ENCODE measurements around the gene E2F1.

Gene E2F1

GRCh38 chr20:33687370-33687915, 1.3 kb upstream of the E2F1 start:
- no peak for DNase-seq

GRCh38 chr20:33686984-33687366, 790 bp upstream of the E2F1 start:
- no peak for DNase-seq

DNA sequence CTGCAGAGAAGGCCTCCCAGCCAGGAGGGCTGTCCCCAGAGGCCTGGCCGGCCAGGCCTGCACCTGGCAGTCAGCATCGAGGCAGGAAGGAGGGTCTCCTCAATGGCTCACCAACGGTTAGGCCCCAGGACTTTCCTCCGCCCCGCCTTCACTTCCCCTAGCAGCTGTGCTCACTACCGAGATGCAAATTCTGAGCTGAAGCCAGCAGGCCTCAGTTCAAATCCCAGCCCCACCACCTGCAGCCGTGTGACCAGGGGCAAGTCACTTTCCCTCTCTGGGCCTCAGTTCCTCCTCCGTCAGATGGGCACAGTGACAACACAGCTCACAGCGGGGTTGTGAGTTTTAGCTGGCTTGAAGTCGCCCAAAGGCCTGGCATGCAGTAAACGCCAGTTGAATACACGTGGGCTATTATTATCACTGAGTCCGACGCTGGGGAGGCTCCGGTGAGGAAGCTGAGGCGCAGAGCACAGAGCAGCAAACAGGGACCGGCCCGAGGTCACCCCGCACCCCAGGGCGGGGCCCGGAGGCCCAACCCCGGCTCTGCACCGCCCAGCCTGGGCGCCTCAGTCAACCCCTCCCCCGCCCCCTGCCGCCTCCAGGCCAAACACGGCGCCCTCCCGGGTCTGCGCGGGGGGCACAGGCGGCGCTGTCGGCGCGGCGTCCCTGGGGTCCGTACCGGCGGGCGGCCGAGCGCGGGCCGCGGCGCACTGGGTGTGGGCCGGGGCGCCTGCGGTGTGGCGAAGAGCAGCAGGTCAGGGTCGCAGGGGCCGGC, 671 bp downstream of the E2F1 start:
- peak; percentile 91 for DNase-seq

GRCh38 chr20:33684533-33685327, 1.5 kb downstream of the E2F1 start:
- DNase-seq, result peak; percentile 85

DNA sequence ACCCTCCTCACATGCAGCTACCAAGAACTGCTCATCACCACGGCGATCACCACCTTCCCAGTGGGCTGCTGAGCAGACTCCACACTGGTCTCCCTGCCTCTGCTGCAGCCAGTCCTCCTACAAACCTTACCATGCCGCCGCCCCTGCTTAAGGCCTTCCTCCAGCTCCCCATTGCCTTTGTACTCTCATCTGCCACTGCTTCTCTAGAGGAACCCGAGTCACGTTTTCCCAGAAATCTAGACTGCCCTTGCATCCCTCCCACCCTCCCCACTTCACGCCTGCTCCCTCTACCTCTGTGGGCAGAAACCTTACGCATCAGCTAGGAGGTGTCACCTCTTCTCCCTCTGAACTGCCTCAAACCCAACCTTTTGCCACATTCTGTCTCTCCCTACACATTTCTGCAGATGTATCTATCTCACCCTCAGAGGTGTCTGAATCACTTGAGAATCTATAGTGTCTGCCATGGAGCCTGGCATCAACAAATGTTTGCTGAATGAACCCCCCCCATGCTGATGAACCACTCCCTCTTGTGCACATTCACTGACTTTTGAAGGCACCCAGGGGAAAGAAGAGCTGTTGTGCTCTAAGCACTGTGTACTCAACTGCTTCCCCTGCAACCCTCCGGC, 4.3 kb downstream of the E2F1 start:
- DNase-seq, result no peak

- DNase-seq, result no peak
These were observed 4.9 kb downstream of the E2F1 start for GRCh38 chr20:33681288-33681687.

DNA sequence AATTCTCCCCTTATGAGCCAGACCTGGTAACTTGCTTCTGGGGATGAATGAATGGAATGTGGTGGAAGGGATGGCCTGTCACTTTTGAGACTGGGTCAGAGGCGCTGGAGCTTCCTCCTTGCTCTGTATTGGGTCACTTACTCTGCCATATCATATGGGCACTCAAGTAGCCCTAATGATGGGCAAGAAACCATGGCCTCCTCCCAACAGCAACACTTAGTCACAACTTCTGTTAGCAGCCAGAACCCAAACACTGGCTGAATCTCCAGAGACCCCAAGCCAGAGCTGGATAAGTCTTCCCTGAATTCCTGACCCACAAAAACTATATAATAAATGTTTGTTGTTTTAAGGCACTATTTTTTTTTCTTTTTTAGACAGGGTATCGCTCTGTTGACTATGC, 5.5 kb downstream of the E2F1 start:
- DNase-seq, result no peak

GRCh38 chr20:33679758-33680485, 6.3 kb downstream of the E2F1 start:
- DNase-seq, result no peak

DNA sequence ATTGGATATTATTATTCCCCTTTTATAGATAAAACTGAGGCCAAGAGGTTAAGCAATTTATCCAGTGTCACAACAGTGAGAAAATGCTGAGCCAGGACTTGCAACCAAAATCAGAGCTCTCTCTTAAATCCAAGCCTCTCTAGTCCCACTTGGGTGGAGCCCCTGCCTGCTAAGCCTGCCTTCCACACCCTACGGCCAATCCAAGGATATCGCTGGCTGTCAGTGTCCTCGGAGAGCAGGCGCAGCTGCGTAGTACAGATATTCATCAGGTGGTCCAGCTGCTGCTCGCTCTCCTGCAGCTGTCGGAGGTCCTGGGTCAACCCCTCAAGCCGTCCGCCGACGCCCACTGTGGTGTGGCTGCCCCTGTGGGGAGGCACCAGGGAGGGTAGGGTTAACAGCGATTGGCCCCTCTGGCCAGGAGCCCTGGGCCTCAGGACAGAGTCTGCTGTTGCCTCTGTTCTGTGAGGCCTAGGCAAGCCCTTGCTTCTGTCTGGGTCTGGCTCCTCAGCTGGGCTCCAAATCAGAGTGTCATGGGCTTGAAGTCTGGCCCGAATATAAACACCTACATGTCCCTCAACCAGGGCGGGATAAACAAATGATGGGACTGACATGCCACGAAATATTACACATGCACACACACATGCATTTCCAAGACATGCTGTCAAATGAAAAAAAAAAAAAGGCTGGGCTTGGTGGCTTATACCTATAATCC, 8.0 kb downstream of the E2F1 start:
- DNase-seq, result no peak

GRCh38 chr20:33676652-33677645, 9.2 kb downstream of the E2F1 start:
- DNase-seq, result no peak

GRCh38 chr20:33676121-33676520, 10.1 kb downstream of the E2F1 start:
- DNase-seq, result no peak

DNA sequence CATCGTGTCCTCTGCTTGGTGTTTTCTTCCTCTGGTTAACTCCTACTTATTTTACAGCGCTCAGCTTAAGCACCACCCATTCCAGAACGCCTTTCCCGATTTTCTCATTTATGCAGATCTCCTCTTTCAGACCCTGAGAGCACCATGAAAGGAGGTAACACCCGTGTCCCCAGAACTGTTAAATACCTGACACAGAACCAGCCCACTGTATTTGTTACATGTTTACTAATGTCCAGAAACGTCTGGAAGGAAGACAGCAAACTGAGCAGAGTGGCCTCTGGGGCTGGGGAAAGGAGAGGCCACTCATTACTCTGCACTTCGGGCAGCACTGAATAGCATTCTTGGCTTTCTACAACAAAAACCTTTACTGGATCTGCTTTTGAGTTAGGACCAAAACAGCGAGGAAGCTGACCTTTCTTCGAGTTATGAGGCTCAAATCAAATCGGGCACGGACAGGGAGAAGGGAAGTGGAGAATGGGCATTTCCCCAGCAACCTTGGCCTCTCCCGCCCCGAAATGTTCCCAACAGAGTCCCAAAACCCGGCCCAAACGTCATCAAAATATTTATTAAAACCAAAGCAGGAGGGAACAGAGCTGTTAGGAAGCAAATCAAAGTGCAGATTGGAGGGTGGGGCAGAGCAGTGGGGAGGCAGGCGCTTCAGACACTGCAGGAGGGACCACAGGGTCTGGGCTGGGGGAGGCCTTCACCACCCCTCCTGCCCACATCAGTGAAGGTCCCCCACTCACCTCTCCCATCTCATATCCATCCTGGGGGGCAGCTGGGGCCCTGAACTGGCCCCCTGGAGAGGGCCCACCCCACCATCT, 10.8 kb downstream of the E2F1 start:
- no peak for DNase-seq

DNA sequence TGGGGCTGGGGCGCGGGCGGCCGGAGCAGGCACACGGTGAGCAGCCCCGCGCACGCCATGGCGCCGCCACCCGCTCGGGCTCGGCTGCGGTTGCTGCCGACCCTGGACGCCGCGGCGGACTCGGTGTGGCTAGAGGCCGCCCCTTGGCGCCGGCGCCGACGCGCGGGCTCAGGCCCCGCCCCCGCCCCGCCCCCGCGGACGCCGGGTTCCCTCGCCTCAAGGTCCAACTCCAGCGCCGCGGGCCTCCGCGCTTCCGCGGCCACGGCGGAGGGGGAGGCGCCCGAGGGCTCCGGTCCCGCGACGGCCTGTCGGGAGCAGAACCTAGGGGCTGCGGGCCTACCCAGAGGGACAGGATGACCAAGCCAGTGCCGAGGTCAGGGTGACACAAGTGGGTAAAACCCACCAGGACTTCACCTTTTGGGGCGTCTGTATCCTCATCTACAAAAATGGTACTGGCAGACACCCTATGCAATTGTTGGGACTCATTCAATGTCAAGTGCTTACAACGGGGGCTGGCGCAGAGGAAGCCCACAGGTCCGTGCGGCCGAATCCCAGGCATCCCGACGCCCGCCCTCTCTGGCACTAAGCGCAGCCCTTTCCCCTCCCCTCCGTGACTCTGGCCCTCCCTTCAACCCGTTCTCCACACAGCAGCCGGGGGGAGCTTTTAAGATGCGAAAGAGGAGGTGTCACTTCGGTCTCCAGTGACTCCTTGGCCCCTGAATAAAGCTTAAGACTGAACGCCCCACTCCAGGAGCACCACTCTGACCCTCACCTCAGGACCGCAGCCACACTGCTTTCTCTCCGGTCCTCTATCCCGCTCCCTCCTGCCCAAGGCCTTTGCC, 11.7 kb downstream of the E2F1 start, which contains the start of gene NECAB3:
Gene NECAB3 (minus strand): TSS at position 135 of the 842 bp plus-strand sequence. CDS start 76 bp downstream, at position 59.
- DNase-seq, result peak; percentile 88

DNA sequence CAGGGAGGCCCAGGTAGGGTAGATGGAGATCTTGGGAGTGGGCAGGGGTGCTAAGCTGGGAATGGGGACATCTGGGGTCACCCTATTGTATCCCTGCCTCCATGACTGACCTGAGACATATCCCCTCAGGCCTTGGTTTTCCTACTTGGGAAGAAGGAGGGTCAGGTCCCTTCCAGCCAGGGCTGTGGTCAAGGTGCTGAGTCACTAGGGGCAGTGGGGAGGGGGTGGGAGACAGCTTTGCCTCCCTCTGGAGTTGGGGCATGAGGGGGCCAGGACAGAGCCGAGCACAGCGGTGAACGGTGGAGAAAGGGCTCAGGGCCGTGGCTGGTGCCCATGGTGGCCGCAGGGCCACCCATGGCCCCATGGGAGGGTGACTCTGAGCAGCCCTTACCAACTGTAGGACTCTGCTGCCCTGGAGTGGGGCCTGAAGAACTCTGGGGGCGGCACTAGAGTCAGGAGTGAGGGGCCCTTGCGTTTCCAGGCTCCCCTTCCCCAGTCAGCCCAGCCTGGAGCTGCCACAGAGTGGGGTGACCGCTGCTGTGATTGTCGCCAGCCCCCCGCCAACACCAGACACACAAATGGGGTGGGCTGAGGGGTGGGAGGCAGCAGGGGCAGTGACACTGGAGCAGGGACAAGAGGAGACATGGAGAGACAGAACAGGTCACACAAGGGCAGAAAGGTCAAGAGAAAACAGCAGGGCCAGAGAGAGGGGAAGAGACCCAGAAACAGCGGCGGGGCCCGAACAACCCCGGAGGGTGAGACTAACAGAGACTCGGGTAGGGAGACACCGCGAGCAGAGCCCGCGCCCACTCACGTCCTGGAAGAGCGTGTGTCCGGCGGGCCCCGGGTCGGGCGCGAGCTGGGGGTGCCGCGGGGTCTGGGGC, 12.5 kb downstream of the E2F1 start:
- no peak for DNase-seq

GRCh38 chr20:33673114-33673409, 13.1 kb downstream of the E2F1 start:
- no peak for DNase-seq

DNA sequence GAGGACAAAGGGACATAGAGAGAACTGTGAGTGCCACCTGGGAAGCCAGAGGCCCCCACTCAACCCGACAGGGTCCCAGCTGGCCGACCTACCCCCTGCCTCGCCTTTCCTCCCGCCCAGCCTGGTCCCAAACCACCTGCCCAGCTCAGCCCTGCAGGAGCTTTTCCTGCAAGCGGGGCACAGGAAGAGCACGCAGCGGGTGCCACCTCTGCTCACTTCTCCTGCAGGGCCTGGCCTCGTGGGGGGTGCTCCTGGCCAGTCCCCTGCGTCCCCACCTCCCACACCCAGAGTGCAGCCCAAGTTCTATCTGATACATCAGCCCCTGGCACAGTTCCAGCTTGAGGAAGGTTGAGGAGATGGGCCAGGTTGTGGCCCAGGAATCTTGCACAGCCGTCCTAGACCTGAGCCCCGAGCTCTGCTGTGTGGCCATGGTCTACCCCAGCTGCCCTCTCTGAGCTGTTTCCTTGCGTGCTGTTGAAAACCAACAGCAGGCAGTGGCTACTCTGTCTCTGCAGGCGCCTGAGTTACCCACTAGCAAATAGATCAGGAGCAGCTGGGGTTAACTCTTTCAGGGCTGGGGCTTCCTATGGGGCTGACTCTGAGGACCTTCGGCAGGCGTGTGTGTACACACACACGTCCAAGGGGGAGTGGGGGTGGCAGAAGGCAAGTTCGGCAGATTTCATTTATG, 13.6 kb downstream of the E2F1 start:
- DNase-seq, result peak; percentile 99

- no peak for DNase-seq
These were observed 14.5 kb downstream of the E2F1 start for GRCh38 chr20:33671573-33672288.

Data from NCI-H146 (cell line).